ENCODE data around the gene GMPS.

The GMPS gene

DNA sequence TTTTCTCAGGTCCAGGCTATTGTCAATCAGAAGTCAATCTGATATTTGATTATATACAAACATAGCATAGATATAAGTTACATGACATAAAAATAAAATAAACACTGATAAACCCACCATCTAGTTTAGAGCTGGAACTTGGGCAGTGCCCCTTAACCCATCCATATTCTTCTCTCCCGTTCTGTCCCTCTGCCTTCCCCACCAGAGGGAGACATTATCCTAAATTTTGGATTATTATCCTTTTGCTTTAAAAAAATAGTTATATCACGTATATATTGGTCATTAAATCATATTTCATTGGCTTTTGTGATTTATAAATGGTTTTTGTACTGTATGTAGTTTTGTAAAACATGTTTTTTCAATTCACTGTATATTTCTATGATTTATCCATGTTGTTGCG is 107.9 kb downstream of the GMPS start:
- Mint-ChIP-seq H3K4me1 (ENCODE audit: low read depth) (no peaks in the 10 kb centered on the region), H3K36me3 (ENCODE audit: low read depth) (no peaks in the 10 kb centered on the region), H3K4me3 (no peak overlapping the region), H3K27me3 (ENCODE audit: low read depth) (peaks cover 7% of the 10 kb centered on the region), H3K9me3 (no peaks in the 10 kb centered on the region), H3K27ac (no peak overlapping the region)
- no peak for DNase-seq (ENCODE audit: low spot score)

DNA sequence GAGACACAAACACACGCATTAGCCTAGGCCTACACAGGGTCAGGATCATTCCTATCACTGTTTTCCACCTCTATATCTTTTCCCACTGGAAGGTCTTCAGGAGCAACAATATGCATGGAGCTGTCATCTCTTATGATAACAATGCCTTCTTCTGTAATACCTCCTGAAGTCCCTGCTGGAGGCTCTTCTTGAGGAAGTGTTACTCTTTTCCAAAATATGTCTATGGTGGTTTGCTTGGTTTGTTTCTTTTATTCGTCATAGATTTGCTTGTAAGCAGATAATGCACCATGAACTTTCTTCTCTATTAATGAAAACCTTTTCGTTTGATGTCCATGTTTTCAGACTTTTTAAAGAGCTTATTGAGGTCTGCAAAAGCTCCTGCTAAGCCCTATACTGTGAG is 109.3 kb downstream of the GMPS start:
- H3K36me3 Mint-ChIP-seq (ENCODE audit: low read depth): no peaks in the 10 kb centered on the region
- H3K4me3 Mint-ChIP-seq: no peak overlapping the region
- no peak for DNase-seq (ENCODE audit: low spot score)
- H3K4me1 Mint-ChIP-seq (ENCODE audit: low read depth): no peaks in the 10 kb centered on the region
- no peaks in the 10 kb centered on the region for H3K9me3 Mint-ChIP-seq
- H3K27me3 Mint-ChIP-seq (ENCODE audit: low read depth): peaks cover 3% of the 10 kb centered on the region
- H3K27ac Mint-ChIP-seq: no peak overlapping the region

GRCh38 chr3:155981669-155982068 is 111.2 kb downstream of the GMPS start:
- peaks cover 6% of the 10 kb centered on the region for H3K27me3 Mint-ChIP-seq (ENCODE audit: low read depth)
- no peaks in the 10 kb centered on the region for H3K9me3 Mint-ChIP-seq

GRCh38 chr3:155983834-155984474 is 113.5 kb downstream of the GMPS start:
- no peaks in the 10 kb centered on the region for H3K4me1 Mint-ChIP-seq (ENCODE audit: low read depth)
- no peaks in the 10 kb centered on the region for H3K9me3 Mint-ChIP-seq
- DNase-seq (ENCODE audit: low spot score): no peak
- no peak overlapping the region for H3K27ac Mint-ChIP-seq
- peaks cover 8% of the 10 kb centered on the region for H3K27me3 Mint-ChIP-seq (ENCODE audit: low read depth)
- no peaks in the 10 kb centered on the region for H3K36me3 Mint-ChIP-seq (ENCODE audit: low read depth)
- no peak overlapping the region for H3K4me3 Mint-ChIP-seq

More at GRCh38 chr3:155981669-155982068, 111.2 kb downstream of the GMPS start:
- H3K27ac Mint-ChIP-seq: no peak overlapping the region
- H3K4me3 Mint-ChIP-seq: no peak overlapping the region
- H3K4me1 Mint-ChIP-seq (ENCODE audit: low read depth): no peaks in the 10 kb centered on the region
- H3K36me3 Mint-ChIP-seq (ENCODE audit: low read depth): no peaks in the 10 kb centered on the region
- no peak for DNase-seq (ENCODE audit: low spot score)

GRCh38 chr3:155984791-155985417 is 114.5 kb downstream of the GMPS start:
- no peak for DNase-seq (ENCODE audit: low spot score)
- H3K36me3 Mint-ChIP-seq (ENCODE audit: low read depth): no peaks in the 10 kb centered on the region
- H3K4me3 Mint-ChIP-seq: no peak overlapping the region
- no peaks in the 10 kb centered on the region for H3K9me3 Mint-ChIP-seq
- no peaks in the 10 kb centered on the region for H3K4me1 Mint-ChIP-seq (ENCODE audit: low read depth)
- peaks cover 8% of the 10 kb centered on the region for H3K27me3 Mint-ChIP-seq (ENCODE audit: low read depth)
- H3K27ac Mint-ChIP-seq: no peak overlapping the region

DNA sequence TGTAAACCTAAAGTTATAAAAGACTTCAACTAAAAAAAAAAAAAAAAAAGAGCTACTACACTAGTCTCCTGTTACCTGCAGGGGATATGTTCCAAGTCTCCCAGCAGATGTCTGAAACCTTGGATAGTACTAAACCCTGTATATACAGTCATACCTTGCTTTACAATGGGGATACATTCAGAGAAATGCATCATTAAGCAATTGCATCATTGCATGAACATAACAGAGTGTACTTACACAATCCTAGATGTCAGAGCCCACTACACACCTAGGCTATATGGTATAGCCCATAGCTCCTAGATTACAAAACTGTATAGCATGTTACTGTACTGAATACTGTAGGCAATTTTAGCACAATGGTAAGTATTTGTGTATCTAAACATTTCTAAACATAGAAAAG is 119.1 kb downstream of the GMPS start:
- DNase-seq (ENCODE audit: low spot score): no peak
- Mint-ChIP-seq H3K4me1 (ENCODE audit: low read depth) (no peaks in the 10 kb centered on the region), H3K27ac (no peak overlapping the region), H3K9me3 (no peaks in the 10 kb centered on the region), H3K27me3 (ENCODE audit: low read depth) (peaks cover 5% of the 10 kb centered on the region), H3K4me3 (no peak overlapping the region), H3K36me3 (ENCODE audit: low read depth) (no peaks in the 10 kb centered on the region)

DNA sequence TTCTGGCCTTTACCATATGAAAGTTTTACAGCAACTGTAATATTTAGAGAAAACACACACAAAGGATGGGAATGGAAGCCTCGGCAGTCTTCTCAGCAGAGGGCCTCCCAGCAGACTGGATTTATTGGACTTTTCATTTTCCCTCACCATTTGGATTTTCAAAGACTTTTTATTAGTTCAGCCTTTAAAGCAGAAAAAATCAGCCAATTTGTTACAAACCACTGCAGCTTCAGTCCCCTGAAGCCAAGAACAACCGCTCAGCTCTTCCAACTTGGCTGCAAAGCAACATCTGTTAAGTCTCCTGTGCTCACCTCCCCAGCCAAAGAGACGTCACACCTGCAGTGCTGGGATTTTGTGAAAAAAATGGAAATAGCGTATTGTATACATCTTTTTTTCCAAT is 120.8 kb downstream of the GMPS start:
- Mint-ChIP-seq H3K36me3 (ENCODE audit: low read depth) (no peaks in the 10 kb centered on the region), H3K4me1 (ENCODE audit: low read depth) (no peaks in the 10 kb centered on the region), H3K27me3 (ENCODE audit: low read depth) (peaks cover 7% of the 10 kb centered on the region), H3K9me3 (no peaks in the 10 kb centered on the region), H3K4me3 (no peak overlapping the region), H3K27ac (no peak overlapping the region)
- DNase-seq (ENCODE audit: low spot score): no peak

DNA sequence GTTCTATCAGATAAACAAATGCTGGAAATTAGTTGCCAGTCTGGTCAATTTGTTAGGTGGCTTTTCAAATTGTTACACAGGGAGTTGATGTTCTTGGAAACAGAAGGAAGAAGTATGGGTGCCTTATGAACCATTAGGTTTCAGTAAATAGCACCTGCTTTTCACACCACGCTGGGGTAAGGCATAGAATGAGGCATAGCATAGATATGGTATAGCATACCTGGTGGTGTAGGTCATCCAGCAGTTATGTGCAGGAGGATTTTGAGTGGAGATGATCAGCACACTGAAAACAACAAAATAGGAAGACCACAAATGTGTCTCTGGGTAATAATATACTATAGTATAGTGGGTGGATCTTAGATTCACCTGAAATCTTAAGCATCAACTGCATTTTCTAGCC is 121.4 kb downstream of the GMPS start:
- H3K4me1 Mint-ChIP-seq (ENCODE audit: low read depth): no peaks in the 10 kb centered on the region
- no peak for DNase-seq (ENCODE audit: low spot score)
- H3K9me3 Mint-ChIP-seq: no peaks in the 10 kb centered on the region
- H3K36me3 Mint-ChIP-seq (ENCODE audit: low read depth): no peaks in the 10 kb centered on the region
- no peak overlapping the region for H3K27ac Mint-ChIP-seq
- no peak overlapping the region for H3K4me3 Mint-ChIP-seq
- H3K27me3 Mint-ChIP-seq (ENCODE audit: low read depth): peaks cover 4% of the 10 kb centered on the region

Data from T-helper 2 cell treated with Interferon-gamma antibody and Interleukin-4, amounts not matched to agents 5 μg/mL and 100 μg/mL, for 36 hours (primary cell).